Breast epithelium (tissue), 3 donors: ENCODE data around the gene C1orf232.

ENCODE experiments used
- CTCF ChIP-seq, 3 donors: fragments of 450-650 bp; IDR thresholded peaks; one replicate each; pipeline ENCODE4 v1.5.1; 2016 to 2017; ENCODE audit warnings: antibody characterized with exemption in 3 of 3, mild to moderate bottlenecking in 3 of 3, moderate library complexity in 3 of 3
- POLR2A ChIP-seq: fragments of 450-650 bp; IDR thresholded peaks from one replicate; pipeline ENCODE4 v1.6.1; 2016; ENCODE audit warnings: antibody characterized with exemption, mild to moderate bottlenecking, moderate library complexity
- POLR2AphosphoS5 ChIP-seq, 3 donors: sonication (generic); formaldehyde crosslinking; IDR thresholded peaks; one replicate each; pipeline ENCODE4 v1.6.1; 2017; ENCODE audit warnings: antibody characterized with exemption in 3 of 3

GRCh38 chr1:26191739-26192138, 23.0 kb upstream of the C1orf232 start:
- no peak for TF ChIP-seq CTCF (IDR thresholded peaks at IDR 0.05)
- no peak for TF ChIP-seq POLR2A
- TF ChIP-seq POLR2AphosphoS5 (IDR thresholded peaks at IDR 0.05): no peak
